LNCAP (cell line): Measurements from ENCODE around the gene CAMKMT.

ENCODE experiments used
- CTCF ChIP-seq: fragments of 450-650 bp; IDR thresholded peaks from 2 replicates; pipeline ENCODE4 v1.5.1; 2017; ENCODE audit warnings: mild to moderate bottlenecking

CAMKMT gene

GRCh38 chr2:44628297-44628696, 266.6 kb downstream of the CAMKMT start:
- TF ChIP-seq CTCF = no peak

- no peak for TF ChIP-seq CTCF
Observed at GRCh38 chr2:44632931-44633689, 271.4 kb downstream of the CAMKMT start.

GRCh38 chr2:44635725-44636124, 274.0 kb downstream of the CAMKMT start:
- no peak for TF ChIP-seq CTCF

- TF ChIP-seq CTCF = no peak
Observed at GRCh38 chr2:44638649-44639048, 276.9 kb downstream of the CAMKMT start.

GRCh38 chr2:44639399-44639798, 277.7 kb downstream of the CAMKMT start:
- no peak for TF ChIP-seq CTCF

GRCh38 chr2:44642123-44642857, 280.5 kb downstream of the CAMKMT start:
- no peak for TF ChIP-seq CTCF

- no peak for TF ChIP-seq CTCF
Observed at GRCh38 chr2:44645937-44646336, 284.2 kb downstream of the CAMKMT start.
